Choroid plexus epithelial cell (primary cell): ENCODE data around the gene SPATA32.
"Not testable (repeated sequence)": the region's sequence is repeated elsewhere in the genome, so short reads cannot be mapped to it uniquely, and the experiment has no call there.

Experiments used
- DNase-seq: peaks from one replicate; pipeline ENCODE4 v3.0.0-alpha.2; 2010; ENCODE audit warnings: low read depth
- H3K4me3 ChIP-seq: 2 replicates; pipeline ENCODE4 v1.5.1; 2011; ENCODE audit warnings: low read depth, mild to moderate bottlenecking, control low read depth, low read length, moderate library complexity
- CTCF ChIP-seq: conservative IDR thresholded peaks from 2 replicates; pipeline ENCODE4 v1.5.1; 2011; ENCODE audit warnings: low read depth, mild to moderate bottlenecking, control low read depth, inconsistent platforms, low read length, moderate library complexity

SPATA32 gene

DNA sequence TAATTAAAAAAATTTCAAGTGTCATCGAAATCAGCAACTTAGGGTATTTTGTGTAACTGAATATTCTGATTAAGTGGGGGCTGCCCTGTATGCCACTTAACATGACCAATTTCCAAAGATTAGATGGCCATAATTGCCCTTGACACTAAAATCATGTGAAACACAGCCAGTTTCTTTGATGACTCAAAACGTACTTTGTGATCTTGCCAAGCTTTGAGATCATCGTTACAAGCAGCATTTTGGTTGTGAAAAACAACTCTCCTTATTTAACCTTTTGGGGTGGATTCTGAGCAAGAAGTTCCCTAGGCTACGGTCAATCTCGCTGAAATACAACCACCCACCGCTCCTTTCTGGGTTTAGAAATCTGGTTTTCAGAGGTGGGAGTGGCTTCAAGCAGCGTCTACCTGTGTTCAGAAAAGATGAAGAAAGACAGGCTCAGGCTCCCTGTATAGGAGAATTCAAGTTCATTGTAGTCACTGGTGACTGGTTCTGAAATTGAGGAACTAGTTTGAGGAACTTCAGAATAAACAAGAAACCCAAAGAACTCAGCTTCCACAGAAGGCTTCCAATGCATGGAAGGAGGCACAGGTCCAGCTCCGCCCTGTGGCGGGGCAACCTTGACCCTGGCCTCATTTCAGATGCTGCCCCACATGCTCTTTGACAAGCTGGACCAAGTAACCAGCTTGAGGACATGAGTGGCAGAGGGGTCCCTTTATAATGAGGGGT, 45.6 kb upstream of the SPATA32 start:
- peak; percentile 95 for DNase-seq

GRCh38 chr17:45306623-45307022, 44.7 kb upstream of the SPATA32 start:
- no peak overlapping the region for H3K4me3 ChIP-seq
- TF ChIP-seq CTCF: peak; percentile 21
- no peak for DNase-seq

More for the DNA sequence above, 45.6 kb upstream of the SPATA32 start:
- TF ChIP-seq CTCF: no peak
- H3K4me3 ChIP-seq: no peak overlapping the region

DNA sequence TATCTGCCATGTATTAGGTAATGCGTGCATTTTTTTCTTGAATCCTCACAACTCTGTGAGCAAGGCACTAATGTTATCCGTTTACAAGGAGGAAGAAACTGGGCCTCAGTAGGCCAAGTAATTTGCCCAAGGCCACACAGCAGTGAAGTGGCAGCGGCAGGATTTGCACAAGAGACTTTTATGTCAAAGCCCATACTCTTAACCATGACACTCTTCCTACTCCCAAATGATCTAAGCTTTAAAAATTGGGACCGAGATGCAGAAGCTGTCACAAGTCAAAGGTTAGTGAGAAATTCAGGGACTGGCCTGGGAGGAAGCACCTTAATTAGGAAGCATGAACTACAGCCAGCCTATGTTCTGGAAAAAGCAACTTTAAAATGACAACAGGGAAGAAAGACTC, 44.2 kb upstream of the SPATA32 start:
- TF ChIP-seq CTCF: no peak
- no peak overlapping the region for H3K4me3 ChIP-seq
- no peak for DNase-seq

DNA sequence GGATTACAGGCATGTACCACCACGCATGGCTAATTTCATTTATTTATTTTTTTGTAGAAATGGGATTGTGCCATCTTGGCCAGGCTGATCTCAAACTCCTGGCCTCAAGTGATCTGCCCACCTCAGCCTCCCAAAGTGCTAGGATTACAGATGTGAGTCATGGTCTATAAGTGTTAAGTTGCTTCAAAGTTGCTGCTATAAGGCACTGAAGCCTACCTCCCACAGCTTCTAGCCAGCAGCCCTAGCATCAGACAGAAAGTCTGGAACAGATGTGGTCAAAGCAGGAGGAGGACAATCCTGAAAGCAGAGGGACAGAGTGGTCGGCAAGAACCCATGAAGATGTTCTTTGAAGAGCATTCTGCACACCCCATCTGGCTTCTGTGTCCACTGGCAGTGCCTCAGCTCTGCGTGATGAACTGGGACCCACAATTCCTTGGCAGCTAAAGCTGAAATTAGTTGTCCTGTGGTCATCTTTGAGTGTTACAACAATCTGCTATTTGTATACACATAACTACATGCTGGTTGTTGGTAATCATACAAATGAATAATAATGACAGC, 43.7 kb upstream of the SPATA32 start:
- peak; percentile 84 for DNase-seq
- no peak overlapping the region for H3K4me3 ChIP-seq
- no peak for TF ChIP-seq CTCF

DNA sequence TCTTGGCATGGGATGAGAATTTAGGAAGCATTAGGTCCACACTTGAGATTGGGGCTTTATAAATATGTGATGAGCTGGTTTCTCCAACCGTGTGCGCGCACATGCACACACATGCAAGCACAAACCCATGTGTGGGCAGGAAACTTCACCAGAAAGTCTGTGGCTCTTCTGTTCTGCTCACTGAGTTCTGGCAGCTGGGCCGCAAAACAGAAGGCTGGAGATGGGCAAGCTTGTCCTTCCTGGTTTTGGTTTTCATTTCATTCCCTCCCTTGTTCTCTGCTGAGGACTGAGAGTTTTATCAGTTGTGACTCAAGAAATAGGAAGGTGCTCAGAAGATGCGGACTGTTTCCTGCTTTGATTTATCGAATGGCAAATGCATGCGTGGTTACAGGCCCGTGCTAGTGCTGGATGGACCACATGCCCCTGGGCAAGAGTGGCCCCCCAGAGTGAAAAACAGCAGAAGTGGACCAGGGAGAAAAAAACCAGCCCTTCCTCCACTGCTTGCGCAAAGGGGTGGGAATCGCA, 40.8 kb upstream of the SPATA32 start:
- no peak for TF ChIP-seq CTCF
- peak; percentile 80 for DNase-seq
- no peak overlapping the region for H3K4me3 ChIP-seq

DNA sequence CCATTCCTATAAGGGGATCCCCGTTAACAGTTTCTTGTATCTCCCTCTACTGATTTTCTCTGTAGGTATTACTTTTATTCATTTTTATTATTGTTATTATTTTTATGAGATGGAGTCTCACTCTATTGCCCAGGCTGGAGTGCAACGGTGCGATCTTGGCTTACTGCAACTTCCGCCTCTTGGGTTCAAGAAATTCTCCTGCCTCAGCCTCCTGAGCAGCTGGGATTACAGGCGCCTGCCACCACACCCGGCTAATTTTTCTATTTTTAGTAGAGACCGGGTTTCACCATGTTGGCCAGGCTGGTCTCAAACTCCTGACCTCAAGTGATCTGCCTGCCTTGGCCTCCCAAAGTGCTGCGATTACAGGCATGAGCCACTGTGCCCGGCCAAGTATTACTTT, 40.3 kb upstream of the SPATA32 start:
- not testable (repeated sequence) for H3K4me3 ChIP-seq, DNase-seq

GRCh38 chr17:45301674-45302073, 39.8 kb upstream of the SPATA32 start:
- no peak for TF ChIP-seq CTCF
- no peak for DNase-seq
- no peak overlapping the region for H3K4me3 ChIP-seq
